ENCODE results near the gene UBE2D4.
"Not testable (repeated sequence)": the region's sequence is repeated elsewhere in the genome, so short reads cannot be mapped to it uniquely, and the experiment has no call there.

The UBE2D4 gene

GRCh38 chr7:43925984-43926797 is at the start of gene UBE2D4:
Gene UBE2D4 (plus strand): TSS chr7:43926436. CDS start chr7:43926533, 97 bp downstream.
- DNase-seq, result peak; percentile 56 to 79

- no peak for DNase-seq
Measured at GRCh38 chr7:43876976-43877745, 49.1 kb upstream of the UBE2D4 start.

- no peak for DNase-seq
Measured at GRCh38 chr7:43877968-43878864, 48.0 kb upstream of the UBE2D4 start.

GRCh38 chr7:43878867-43879266 is 47.4 kb upstream of the UBE2D4 start:
- no peak for DNase-seq

- no peak for DNase-seq
Measured at GRCh38 chr7:43879477-43879876, 46.8 kb upstream of the UBE2D4 start.

- DNase-seq, result no peak
Measured at GRCh38 chr7:43880596-43880995, 45.6 kb upstream of the UBE2D4 start.

GRCh38 chr7:43884209-43884608 is 42.0 kb upstream of the UBE2D4 start:
- no peak for DNase-seq

GRCh38 chr7:43884617-43885016 is 41.6 kb upstream of the UBE2D4 start:
- no peak for DNase-seq

GRCh38 chr7:43888993-43889945 is 37.0 kb upstream of the UBE2D4 start:
- DNase-seq, result no peak

- DNase-seq, result no peak
Measured at GRCh38 chr7:43890468-43890867, 35.8 kb upstream of the UBE2D4 start.

GRCh38 chr7:43891069-43891955 is 34.9 kb upstream of the UBE2D4 start:
- no peak for DNase-seq

GRCh38 chr7:43895847-43896415 is 30.3 kb upstream of the UBE2D4 start:
- no peak for DNase-seq

GRCh38 chr7:43898571-43898970 is 27.7 kb upstream of the UBE2D4 start:
- DNase-seq, result not testable (repeated sequence)

- DNase-seq, result no peak
Measured at GRCh38 chr7:43902542-43903054, 23.6 kb upstream of the UBE2D4 start.

- DNase-seq, result no peak
Measured at GRCh38 chr7:43904533-43905208, 21.6 kb upstream of the UBE2D4 start.

GRCh38 chr7:43905209-43905946 is 20.9 kb upstream of the UBE2D4 start:
- no peak for DNase-seq

GRCh38 chr7:43905956-43906330 is 20.3 kb upstream of the UBE2D4 start:
- peak in 1 of 2 experiments; percentile 23 for DNase-seq

GRCh38 chr7:43906331-43907010 is 19.8 kb upstream of the UBE2D4 start, which contains the start of gene URGCP:
Gene URGCP (minus strand): TSS chr7:43906596. CDS start chr7:43906575, 21 bp downstream.
- DNase-seq, result peak in 1 of 2 experiments; percentile 48
